Uterus (tissue), 4 donors: ENCODE data around the gene C10orf95. TPM values are rescaled to one million over a fixed set of nuclear protein-coding genes. Genes with fewer than 3 reads are reported as not detected.

Source experiments
- DNase-seq, 2 donors: peaks; one replicate each; pipeline ENCODE4 v3.0.0-alpha.2; 2019 to 2020
- H3K27ac ChIP-seq, 2 donors: fragments of 200-600 bp; sonication (generic); 1 replicate in 1 of 2; 2 replicates in 1 of 2; pipeline ENCODE4 v1.5.1; 2016 to 2018
- H3K27me3 ChIP-seq, 2 donors: fragments of 200-600 bp; sonication (generic); one replicate each; pipeline ENCODE4 v1.5.1; 2018 to 2019; ENCODE audit warnings: control low read depth in 1 of 2
- H3K36me3 ChIP-seq, 2 donors: fragments of 200-600 bp; sonication (generic); one replicate each; pipeline ENCODE4 v1.5.1; 2019; ENCODE audit warnings: control low read depth in 1 of 2
- H3K4me1 ChIP-seq, 2 donors: fragments of 200-600 bp; sonication (generic); one replicate each; pipeline ENCODE4 v1.5.1; 2018 to 2019; ENCODE audit warnings: control low read depth in 1 of 2
- H3K4me3 ChIP-seq, 2 donors: fragments of 200-600 bp; sonication (generic); 1 replicate in 1 of 2; 2 replicates in 1 of 2; pipeline ENCODE4 v1.5.1; 2018 to 2019; ENCODE audit warnings: mild to moderate bottlenecking in 1 of 2
- H3K9me3 ChIP-seq, 2 donors: fragments of 200-600 bp; sonication (generic); one replicate each; pipeline ENCODE4 v1.5.1; 2019; ENCODE audit warnings: control low read depth in 1 of 2
- POLR2A ChIP-seq, 2 donors: fragments of 450-650 bp; IDR thresholded peaks; one replicate each; pipeline ENCODE4 v1.6.1; 2016; ENCODE audit warnings: antibody characterized with exemption in 2 of 2, mild to moderate bottlenecking in 1 of 2, moderate library complexity in 1 of 2
- intact Hi-C: fragments of 100-400 bp; cut with DNase I; formaldehyde crosslinking; loops from one replicate; pipeline ENCODE4 v1.15.1; 2023; ENCODE audit warnings: low total_unique reads
- total RNA-seq, 4 donors: library from RNA; depleted of rRNA in 3 of 4; stranded (reverse); fragments of >200 nt in 3 of 4; gene quantifications; one replicate each; pipeline versions ENCODE4 v1.1.0 to v1.2.4, GENCODE V29; 2014 to 2023
- TF ChIP-seq, protein P1 (sequence below), 4 experiments: fragments of 200-600 bp in 2 of 4; fragments of 450-650 bp in 2 of 4; sonication (generic) in 2 of 4; IDR thresholded peaks; one replicate each; pipeline ENCODE4 v1.5.1; 2016 to 2019; ENCODE audit warnings: antibody characterized with exemption in 4 of 4, mild to moderate bottlenecking in 2 of 4, moderate library complexity in 1 of 4
- donor health status: DM: yes; HTN: yes; CAD: no.

C10orf95 gene
- total RNA-seq, 4 donors from 2014 or later, result 0.21 TPM; not detected in 3

- no peak for DNase-seq
- no peaks in the 10 kb centered on the region for H3K9me3 ChIP-seq
- H3K27ac ChIP-seq, result peak overlapping the region; percentile 92
- peaks cover 0 to 8% of the 10 kb centered on the region in 2 donors for H3K27me3 ChIP-seq
- TF ChIP-seq, protein P1, sequence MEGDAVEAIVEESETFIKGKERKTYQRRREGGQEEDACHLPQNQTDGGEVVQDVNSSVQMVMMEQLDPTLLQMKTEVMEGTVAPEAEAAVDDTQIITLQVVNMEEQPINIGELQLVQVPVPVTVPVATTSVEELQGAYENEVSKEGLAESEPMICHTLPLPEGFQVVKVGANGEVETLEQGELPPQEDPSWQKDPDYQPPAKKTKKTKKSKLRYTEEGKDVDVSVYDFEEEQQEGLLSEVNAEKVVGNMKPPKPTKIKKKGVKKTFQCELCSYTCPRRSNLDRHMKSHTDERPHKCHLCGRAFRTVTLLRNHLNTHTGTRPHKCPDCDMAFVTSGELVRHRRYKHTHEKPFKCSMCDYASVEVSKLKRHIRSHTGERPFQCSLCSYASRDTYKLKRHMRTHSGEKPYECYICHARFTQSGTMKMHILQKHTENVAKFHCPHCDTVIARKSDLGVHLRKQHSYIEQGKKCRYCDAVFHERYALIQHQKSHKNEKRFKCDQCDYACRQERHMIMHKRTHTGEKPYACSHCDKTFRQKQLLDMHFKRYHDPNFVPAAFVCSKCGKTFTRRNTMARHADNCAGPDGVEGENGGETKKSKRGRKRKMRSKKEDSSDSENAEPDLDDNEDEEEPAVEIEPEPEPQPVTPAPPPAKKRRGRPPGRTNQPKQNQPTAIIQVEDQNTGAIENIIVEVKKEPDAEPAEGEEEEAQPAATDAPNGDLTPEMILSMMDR (IDR thresholded peaks at IDR 0.05), result no peak
- no peak for TF ChIP-seq POLR2A (IDR thresholded peaks at IDR 0.05)
- peaks cover 0 to 11% of the 10 kb centered on the region in 2 donors for H3K4me1 ChIP-seq
- no peaks in the 10 kb centered on the region for H3K36me3 ChIP-seq
- peak overlapping the region; percentile 79 to 92 for H3K4me3 ChIP-seq
- intact Hi-C loops, result no loop called here
These were observed 29.9 kb downstream of the C10orf95 start for GRCh38 chr10:102421507-102421756.

DNA sequence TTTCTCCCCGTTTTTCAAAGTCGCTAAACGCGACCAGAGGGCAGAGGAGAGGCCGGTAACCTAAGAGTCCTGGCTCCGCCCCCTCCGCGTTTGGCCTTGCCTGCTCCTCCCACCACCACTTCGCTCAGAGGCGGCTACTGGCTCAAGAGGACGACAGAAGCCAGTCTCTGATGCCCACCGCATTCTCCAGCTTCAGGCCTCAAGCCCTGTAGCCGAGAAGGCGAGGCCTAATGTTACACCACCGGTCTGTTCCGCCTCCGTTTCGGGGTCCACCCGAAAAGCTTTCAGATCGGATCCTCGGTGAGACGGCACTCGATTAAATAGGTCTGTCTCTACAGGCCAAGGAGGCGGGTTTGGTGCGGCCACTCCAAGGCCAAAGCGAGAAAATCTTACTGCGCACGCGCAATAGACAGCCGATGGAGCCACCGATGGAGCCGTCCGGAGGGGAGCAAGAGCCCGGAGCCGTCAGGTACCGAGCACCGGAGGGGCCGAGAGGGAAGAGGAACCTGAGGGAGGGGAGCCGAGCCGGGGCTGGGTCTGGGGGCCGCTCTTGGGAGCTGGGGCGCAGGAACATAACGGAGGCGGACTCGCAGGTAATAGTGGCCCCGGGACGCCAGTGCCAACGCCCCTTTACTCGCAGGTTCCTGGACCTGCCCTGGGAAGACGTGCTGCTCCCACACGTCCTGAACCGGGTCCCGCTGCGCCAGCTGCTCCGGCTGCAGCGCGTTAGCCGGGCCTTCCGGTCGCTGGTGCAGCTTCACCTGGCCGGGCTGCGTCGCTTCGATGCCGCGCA, 30.4 kb downstream of the C10orf95 start, which contains the start of gene FBXL15:
TSS of gene FBXL15 (plus strand) at position 123 of the 793 bp plus-strand sequence. CDS start at position 417, 294 bp downstream.
- H3K27ac ChIP-seq, result peak within 1 kb of the TSS; percentile 92
- peak within 1 kb of the TSS; percentile 79 to 92 for H3K4me3 ChIP-seq
- H3K4me1 ChIP-seq, result peaks cover 0 to 11% of the 10 kb centered on the region in 2 donors
- no peaks in the 10 kb centered on the region for H3K36me3 ChIP-seq
- intact Hi-C loops, result no loop called here
- H3K27me3 ChIP-seq, result peaks cover 0 to 8% of the 10 kb centered on the region in 2 donors
- DNase-seq, result peak; percentile 95 to 98
- H3K9me3 ChIP-seq, result no peaks in the 10 kb centered on the region
- TF ChIP-seq POLR2A (IDR thresholded peaks at IDR 0.05), result peak; percentile 21 to 25
- TF ChIP-seq, protein P1 (IDR thresholded peaks at IDR 0.05), result peak in 1 of 4 experiments; percentile 63

- Histone ChIP-seq H3K4me3 (peak overlapping the region; percentile 79 to 92), H3K36me3 (no peaks in the 10 kb centered on the region), H3K27me3 (peaks cover 0 to 15% of the 10 kb centered on the region in 2 donors), H3K4me1 (peaks cover 0 to 11% of the 10 kb centered on the region in 2 donors), H3K27ac (peak overlapping the region; percentile 92), H3K9me3 (no peaks in the 10 kb centered on the region)
- DNase-seq, result no peak
- TF ChIP-seq POLR2A (IDR thresholded peaks at IDR 0.05), result no peak
- TF ChIP-seq, protein P1 (IDR thresholded peaks at IDR 0.05), result no peak
- intact Hi-C loops, result no loop called here
These were observed 31.1 kb downstream of the C10orf95 start for GRCh38 chr10:102420181-102420713.

GRCh38 chr10:102419269-102420180, 31.8 kb downstream of the C10orf95 start:
- TF ChIP-seq, protein P1 (IDR thresholded peaks at IDR 0.05), result no peak
- TF ChIP-seq POLR2A (IDR thresholded peaks at IDR 0.05), result no peak
- Histone ChIP-seq H3K4me1 (peaks cover 0 to 11% of the 10 kb centered on the region in 2 donors), H3K27me3 (peaks cover 0 to 21% of the 10 kb centered on the region in 2 donors), H3K36me3 (no peaks in the 10 kb centered on the region), H3K9me3 (no peaks in the 10 kb centered on the region), H3K4me3 (peak overlapping the region; percentile 79 to 92), H3K27ac (no peak overlapping the region)
- DNase-seq, result peak in 1 of 2 donors; percentile 63
- intact Hi-C loops, result no loop called here
